ENCODE data around the gene RFWD3. TPM values are rescaled to one million over a fixed set of nuclear protein-coding genes. Genes with fewer than 3 reads are reported as not detected.

The RFWD3 gene
- total RNA-seq, 4 donors from 2014 or later: 8.1 to 31.9 (median 15.5) TPM

DNA sequence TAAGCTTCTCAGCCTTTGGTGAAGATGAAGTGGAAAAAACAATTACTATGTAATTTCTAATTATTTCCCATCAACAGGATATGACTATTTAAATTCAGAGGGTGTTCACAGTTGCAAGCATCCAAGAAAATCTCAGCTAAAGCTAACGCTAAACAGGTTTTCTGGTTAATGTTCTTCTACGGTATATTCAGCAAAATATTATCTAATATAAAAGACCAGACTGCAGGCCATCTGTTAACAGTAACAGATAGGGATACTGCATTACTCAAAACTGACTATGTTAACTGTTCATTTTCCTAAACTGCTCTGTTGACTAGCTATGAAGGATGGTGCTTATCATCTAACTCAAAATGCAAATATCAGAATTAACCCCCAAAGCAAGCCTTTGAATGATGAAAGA lies 92.5 kb downstream of the RFWD3 start:
- peaks cover 0 to 37% (median 5%) of the 10 kb centered on the region in 3 donors for H3K4me1 ChIP-seq

DNA sequence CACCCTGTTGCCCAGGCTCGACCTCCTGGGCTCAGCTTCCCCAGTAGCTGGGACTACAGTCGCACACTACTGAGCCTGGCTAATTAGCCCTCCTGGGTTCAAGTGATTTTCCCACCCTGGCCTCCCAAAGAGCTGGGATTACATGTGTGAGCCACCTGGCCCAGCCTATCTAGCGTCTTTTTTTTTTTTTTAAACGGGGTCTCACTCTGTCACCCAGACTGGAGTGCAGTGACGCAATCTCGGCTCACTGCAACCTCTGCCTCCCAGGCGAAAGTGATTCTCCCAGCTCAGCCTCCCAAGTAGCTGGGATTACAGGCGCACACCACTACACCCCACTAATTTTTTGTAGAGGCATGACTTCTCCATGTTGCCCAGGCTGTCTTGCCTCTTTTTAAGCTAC lies 93.1 kb downstream of the RFWD3 start:
- H3K36me3 ChIP-seq: no peaks in the 10 kb centered on the region
- peaks cover 0 to 37% (median 5%) of the 10 kb centered on the region in 3 donors for H3K4me1 ChIP-seq
- WGBS, 2 donors (ENCODE audit: low coverage in 1 of 2): 70 to 86% methylated on average over 5 to 7 of the region's 8 CpGs

More for the DNA sequence above, 92.5 kb downstream of the RFWD3 start:
- Histone ChIP-seq H3K4me3 (no peak overlapping the region), H3K27ac (no peak overlapping the region), H3K27me3 (no peaks in the 10 kb centered on the region), H3K36me3 (no peaks in the 10 kb centered on the region), H3K9me3 (no peaks in the 10 kb centered on the region)
- ATAC-seq: no peak
- 76 to 87% methylated on average over 2 of the region's 2 CpGs for WGBS, 2 donors (ENCODE audit: low coverage in 1 of 2)
- TF ChIP-seq CTCF (IDR thresholded peaks at IDR 0.05): no peak
- TF ChIP-seq POLR2AphosphoS5 (IDR thresholded peaks at IDR 0.05): no peak
- TF ChIP-seq EP300 (IDR thresholded peaks at IDR 0.05): no peak
- no peak for TF ChIP-seq POLR2A (IDR thresholded peaks at IDR 0.05)

More for the DNA sequence above, 93.1 kb downstream of the RFWD3 start:
- Histone ChIP-seq H3K4me3 (no peak overlapping the region), H3K27ac (no peak overlapping the region), H3K9me3 (no peaks in the 10 kb centered on the region), H3K27me3 (no peaks in the 10 kb centered on the region)
- ATAC-seq: no peak
- TF ChIP-seq CTCF (IDR thresholded peaks at IDR 0.05): no peak
- no peak for TF ChIP-seq POLR2A (IDR thresholded peaks at IDR 0.05)
- TF ChIP-seq POLR2AphosphoS5 (IDR thresholded peaks at IDR 0.05): no peak
- no peak for TF ChIP-seq EP300 (IDR thresholded peaks at IDR 0.05)

Other genes starting within 250 kb of the RFWD3 start
- gene CLEC18B, start 245.4 kb downstream of the RFWD3 start, total RNA-seq: under 1 TPM in 1 of 4 donors, not detected in 3; 0.20 TPM
- 100 to 1,000 TPM; 121 to 151 (median 139) TPM for gene GLG1, start 59.8 kb downstream of the RFWD3 start, total RNA-seq
- gene MLKL, start 34.0 kb upstream of the RFWD3 start, total RNA-seq: 10 to 100 TPM in 2 of 4 donors, 1 to 10 TPM in 2; 6.4 to 15.5 (median 10.8) TPM
- gene FA2H, start 107.9 kb upstream of the RFWD3 start, total RNA-seq: 1 to 10 TPM in 1 of 4 donors, under 1 TPM in 2, not detected in 1; 0.27 to 2.2 (median 0.31) TPM